Measurements from ENCODE around the gene CHAT. TPM values are rescaled to one million over a fixed set of nuclear protein-coding genes. Genes with fewer than 3 reads are reported as not detected.

CHAT gene
- total RNA-seq, 1 experiment from 2014 or later = not detected

DNA sequence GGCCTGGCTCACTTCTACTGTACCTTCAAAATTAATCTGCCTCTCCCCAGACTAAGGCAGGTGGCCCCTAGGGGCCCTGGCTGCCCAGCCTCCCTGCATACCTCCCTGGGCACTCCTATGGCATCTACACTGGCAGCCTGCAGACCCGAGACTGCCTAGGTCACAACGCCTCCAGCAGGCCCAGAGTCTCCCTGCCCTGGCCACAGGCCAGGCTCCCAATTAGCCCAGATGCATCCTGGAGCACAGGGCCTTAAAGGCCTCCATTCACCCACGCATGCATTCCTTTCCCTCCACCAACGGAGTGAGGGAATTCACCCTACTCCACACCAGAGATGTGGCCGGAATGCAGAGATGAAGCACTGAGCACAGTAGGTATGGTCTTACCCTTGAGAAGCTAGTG is 1.9 kb downstream of the CHAT start:
- BruUV-seq (replicated peaks) = no TSS peak
- intact Hi-C loops (cut with micrococcal nuclease; ENCODE audit: unreplicated experiment) = no loop called here
- ATAC-seq (no peak), DNase-seq (ENCODE audit: low read depth, low spot score) (no peak)
- in situ Hi-C loops (cut with HindIII; ENCODE audit: low pct_unique_long_range_greater_than_20kb, low sequenced_read_pairs) = no loop called here
- ChIA-PET POLR2A (no interaction called here), CTCF (no interaction called here)
- no peak overlapping the region for H3K4me3 ChIP-seq (ENCODE audit: low read depth in 2 of 2, low read length in 2 of 2)
- H3K4me1 ChIP-seq (ENCODE audit: control insufficient read depth, insufficient read depth, low read length) = no peaks in the 10 kb centered on the region
- TF ChIP-seq SIN3A (IDR thresholded peaks at IDR 0.05; ENCODE audit: borderline replicate concordance, insufficient read depth, low read depth, low read length) (no peak), CTCF (IDR thresholded peaks at IDR 0.05) (no peak), TCF7L2 (IDR thresholded peaks at IDR 0.05; ENCODE audit: low read depth, low read length) (no peak), POLR2AphosphoS5 (IDR thresholded peaks at IDR 0.05; ENCODE audit: low read depth, low read length) (no peak)
- TF ChIP-seq, protein P1, sequence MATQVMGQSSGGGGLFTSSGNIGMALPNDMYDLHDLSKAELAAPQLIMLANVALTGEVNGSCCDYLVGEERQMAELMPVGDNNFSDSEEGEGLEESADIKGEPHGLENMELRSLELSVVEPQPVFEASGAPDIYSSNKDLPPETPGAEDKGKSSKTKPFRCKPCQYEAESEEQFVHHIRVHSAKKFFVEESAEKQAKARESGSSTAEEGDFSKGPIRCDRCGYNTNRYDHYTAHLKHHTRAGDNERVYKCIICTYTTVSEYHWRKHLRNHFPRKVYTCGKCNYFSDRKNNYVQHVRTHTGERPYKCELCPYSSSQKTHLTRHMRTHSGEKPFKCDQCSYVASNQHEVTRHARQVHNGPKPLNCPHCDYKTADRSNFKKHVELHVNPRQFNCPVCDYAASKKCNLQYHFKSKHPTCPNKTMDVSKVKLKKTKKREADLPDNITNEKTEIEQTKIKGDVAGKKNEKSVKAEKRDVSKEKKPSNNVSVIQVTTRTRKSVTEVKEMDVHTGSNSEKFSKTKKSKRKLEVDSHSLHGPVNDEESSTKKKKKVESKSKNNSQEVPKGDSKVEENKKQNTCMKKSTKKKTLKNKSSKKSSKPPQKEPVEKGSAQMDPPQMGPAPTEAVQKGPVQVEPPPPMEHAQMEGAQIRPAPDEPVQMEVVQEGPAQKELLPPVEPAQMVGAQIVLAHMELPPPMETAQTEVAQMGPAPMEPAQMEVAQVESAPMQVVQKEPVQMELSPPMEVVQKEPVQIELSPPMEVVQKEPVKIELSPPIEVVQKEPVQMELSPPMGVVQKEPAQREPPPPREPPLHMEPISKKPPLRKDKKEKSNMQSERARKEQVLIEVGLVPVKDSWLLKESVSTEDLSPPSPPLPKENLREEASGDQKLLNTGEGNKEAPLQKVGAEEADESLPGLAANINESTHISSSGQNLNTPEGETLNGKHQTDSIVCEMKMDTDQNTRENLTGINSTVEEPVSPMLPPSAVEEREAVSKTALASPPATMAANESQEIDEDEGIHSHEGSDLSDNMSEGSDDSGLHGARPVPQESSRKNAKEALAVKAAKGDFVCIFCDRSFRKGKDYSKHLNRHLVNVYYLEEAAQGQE (IDR thresholded peaks at IDR 0.05; ENCODE audit: insufficient read depth in 1 of 2, low read depth in 2 of 2, low read length in 1 of 2) = no peak
- no peak overlapping the region for H3K27ac ChIP-seq (ENCODE audit: low read length)
- no peaks in the 10 kb centered on the region for H3K9me3 ChIP-seq (ENCODE audit: control insufficient read depth, insufficient read depth, low read depth, low read length)
- H3K36me3 ChIP-seq (ENCODE audit: control insufficient read depth, insufficient read depth, low read length) = no peaks in the 10 kb centered on the region
- peaks cover 23% of the 10 kb centered on the region; the same call in 1 of the 2 replicates for H3K27me3 ChIP-seq (ENCODE audit: control insufficient read depth, insufficient read depth, low read length)

GRCh38 chr10:49616421-49617101 is 2.7 kb downstream of the CHAT start:
- ATAC-seq = no peak
- in situ Hi-C loops (cut with HindIII; ENCODE audit: low pct_unique_long_range_greater_than_20kb, low sequenced_read_pairs) (no loop called here), intact Hi-C loops (cut with micrococcal nuclease; ENCODE audit: unreplicated experiment) (no loop called here)
- Histone ChIP-seq H3K27me3 (ENCODE audit: control insufficient read depth, insufficient read depth, low read length) (peaks cover 23% of the 10 kb centered on the region; the same call in 1 of the 2 replicates), H3K9me3 (ENCODE audit: control insufficient read depth, insufficient read depth, low read depth, low read length) (no peaks in the 10 kb centered on the region), H3K4me1 (ENCODE audit: control insufficient read depth, insufficient read depth, low read length) (no peaks in the 10 kb centered on the region), H3K27ac (ENCODE audit: low read length) (no peak overlapping the region), H3K4me3 (ENCODE audit: low read depth in 2 of 2, low read length in 2 of 2) (no peak overlapping the region), H3K36me3 (ENCODE audit: control insufficient read depth, insufficient read depth, low read length) (no peaks in the 10 kb centered on the region)
- TF ChIP-seq, protein P1 (IDR thresholded peaks at IDR 0.05; ENCODE audit: insufficient read depth in 1 of 2, low read depth in 2 of 2, low read length in 1 of 2) = no peak
- TF ChIP-seq TCF7L2 (IDR thresholded peaks at IDR 0.05; ENCODE audit: low read depth, low read length) = no peak
- no peak for TF ChIP-seq POLR2AphosphoS5 (IDR thresholded peaks at IDR 0.05; ENCODE audit: low read depth, low read length)
- no peak for TF ChIP-seq SIN3A (IDR thresholded peaks at IDR 0.05; ENCODE audit: borderline replicate concordance, insufficient read depth, low read depth, low read length)
- TF ChIP-seq CTCF (IDR thresholded peaks at IDR 0.05) = no peak
- CTCF ChIA-PET = no interaction called here
- no peak for DNase-seq (ENCODE audit: low read depth, low spot score)
- POLR2A ChIA-PET = no interaction called here
- BruUV-seq (replicated peaks) = no TSS peak

Measured in Panc1 (cell line).